CD4-positive, alpha-beta T cell treated with Interleukin-17A for 4 hours (primary cell): ENCODE measurements around the gene PLEKHO1.
"Not testable (repeated sequence)": the region's sequence is repeated elsewhere in the genome, so short reads cannot be mapped to it uniquely, and the experiment has no call there.

ENCODE experiments used
- DNase-seq: peaks from one replicate; pipeline ENCODE4 v3.0.0-alpha.2; 2020; ENCODE audit warnings: mixed read lengths

PLEKHO1 gene, protein sequence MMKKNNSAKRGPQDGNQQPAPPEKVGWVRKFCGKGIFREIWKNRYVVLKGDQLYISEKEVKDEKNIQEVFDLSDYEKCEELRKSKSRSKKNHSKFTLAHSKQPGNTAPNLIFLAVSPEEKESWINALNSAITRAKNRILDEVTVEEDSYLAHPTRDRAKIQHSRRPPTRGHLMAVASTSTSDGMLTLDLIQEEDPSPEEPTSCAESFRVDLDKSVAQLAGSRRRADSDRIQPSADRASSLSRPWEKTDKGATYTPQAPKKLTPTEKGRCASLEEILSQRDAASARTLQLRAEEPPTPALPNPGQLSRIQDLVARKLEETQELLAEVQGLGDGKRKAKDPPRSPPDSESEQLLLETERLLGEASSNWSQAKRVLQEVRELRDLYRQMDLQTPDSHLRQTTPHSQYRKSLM

DNA sequence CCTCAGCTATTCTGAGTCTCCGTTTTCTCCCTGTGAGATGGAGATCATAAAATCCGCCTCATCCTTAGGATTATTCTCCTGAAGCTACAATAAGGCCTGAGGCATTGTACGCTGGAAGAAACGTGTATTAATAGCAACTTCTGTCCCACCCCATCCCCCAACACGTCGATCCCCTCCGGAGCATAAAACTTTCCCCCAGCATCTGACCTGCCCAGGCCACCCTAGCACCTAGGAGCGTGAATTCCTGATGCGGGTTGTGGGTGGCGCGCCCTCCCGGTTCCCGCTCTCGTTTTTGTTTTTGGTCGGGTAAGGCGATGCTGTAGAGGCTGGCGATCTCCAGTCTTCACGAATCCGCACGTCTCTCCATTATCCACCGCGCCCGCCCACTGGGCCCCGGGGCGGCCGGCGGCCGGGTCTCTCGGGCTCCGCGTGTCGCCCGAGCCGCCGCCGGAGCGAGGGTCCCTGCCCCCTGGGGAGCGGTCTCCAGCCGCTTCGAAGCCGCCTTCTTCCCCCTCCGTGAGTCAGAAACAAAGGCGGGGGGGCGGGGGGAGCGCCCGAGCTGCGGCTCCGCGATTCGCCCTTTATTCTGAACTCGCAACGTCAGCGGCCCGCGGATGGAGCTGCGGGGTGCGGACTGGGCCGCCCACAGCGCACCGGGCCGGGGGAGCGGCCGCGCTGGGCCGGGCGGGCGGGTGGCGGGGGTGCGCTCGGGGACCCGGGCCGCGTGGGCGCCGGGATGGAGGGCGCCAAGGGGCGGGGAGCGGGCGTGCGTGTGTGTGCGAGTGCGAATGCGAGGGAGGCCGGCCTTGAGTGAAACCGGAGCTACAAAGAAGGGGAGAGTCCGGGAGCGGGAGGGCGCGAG lies at the start of gene PLEKHO1:
PLEKHO1 (plus strand) TSS at position 646 of the 862 bp plus-strand sequence. CDS start 342 bp downstream, outside the sequence.
- DNase-seq, result peak; percentile 94

DNA sequence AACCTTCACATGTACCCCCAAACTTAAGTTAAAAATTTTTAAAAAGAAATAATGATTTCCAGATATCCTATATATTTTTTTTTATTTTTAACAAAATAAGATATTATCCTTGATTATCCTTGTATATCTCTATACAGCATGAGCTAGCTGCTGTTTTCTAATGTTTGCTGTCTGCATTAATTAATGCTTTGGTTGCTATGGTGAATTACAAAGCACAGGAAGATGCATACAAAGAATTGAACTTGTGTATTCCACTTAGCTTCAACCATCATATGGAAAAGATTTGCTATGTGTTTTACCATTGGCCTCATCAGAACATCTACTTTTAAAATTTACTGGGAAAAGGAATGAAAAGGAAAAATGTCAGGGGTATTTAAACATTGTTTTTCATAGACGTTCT lies 46.7 kb upstream of the PLEKHO1 start:
- no peak for DNase-seq

DNA sequence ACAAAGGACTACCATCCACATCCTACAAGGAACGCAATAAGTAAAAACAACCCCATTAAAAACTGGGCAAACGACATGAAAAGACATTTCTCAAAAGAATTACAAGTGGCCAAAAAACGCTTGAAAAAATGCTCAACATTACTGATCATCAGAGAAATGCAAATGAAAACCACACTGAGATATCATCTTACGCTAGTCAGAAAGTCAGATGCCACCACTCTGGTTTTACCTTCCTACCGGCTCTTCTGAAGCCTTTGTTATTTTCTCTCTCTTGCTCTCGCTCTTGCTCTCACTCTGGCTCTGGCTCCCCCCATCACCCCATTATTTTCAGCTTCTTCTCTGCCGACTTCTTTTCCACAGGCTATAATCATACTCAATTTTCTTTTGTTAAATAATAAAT lies 43.4 kb upstream of the PLEKHO1 start:
- DNase-seq, result peak; percentile 53

DNA sequence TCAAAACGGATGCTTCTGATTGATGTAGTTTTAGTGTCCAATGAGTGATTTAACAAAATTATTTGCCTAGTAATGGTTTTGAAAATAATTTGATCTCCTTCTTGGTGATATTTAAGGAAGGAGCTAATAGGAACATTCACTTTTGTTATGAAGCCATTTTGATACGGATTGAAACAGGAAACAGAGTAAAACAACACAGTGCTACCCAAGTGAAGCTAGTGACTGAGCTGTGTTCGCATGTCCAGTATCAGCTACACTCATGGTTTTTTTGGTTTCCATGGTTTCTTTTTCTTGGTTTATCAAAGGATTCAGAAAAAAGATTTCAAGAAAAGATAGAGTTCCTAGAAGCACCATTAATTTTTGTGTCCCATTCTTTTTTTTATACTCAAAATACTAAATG lies 40.1 kb upstream of the PLEKHO1 start:
- peak; percentile 16 for DNase-seq

DNA sequence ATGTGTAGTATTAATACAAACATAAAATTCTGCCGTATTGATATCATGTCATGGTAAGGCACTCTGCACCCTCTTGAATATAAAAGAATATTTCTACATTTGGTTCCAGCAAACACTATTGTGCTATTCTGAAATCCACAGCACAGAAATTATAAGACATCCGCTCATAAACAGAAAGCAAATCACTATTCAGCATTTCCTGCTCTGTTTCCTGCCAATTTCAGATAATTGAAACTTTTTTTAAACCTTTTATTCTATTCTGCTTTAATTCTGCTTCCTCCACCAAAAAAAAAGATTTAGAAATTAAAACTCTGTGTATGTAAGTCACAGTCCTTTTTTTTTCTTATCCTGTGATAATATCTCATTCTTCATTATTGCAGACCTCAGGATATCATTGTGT lies 39.6 kb upstream of the PLEKHO1 start:
- no peak for DNase-seq

DNA sequence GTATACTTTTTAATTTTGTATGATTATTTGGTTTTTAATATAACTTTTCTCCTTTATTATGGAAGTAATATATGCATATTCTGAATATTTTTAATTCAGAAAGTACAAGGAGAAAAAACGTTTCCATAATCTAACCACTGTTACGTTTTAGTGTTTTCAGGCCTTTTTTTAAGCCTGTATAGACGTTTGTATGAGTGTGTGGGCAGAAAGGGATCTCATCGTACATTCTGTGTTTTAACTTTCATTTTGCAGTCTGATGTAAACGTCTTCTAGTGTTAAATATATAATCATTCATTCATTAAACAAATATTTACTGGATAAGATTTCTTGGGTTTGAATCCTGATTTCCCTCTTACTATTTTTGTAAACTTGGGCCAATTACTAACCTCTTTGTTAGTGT lies 38.0 kb upstream of the PLEKHO1 start:
- no peak for DNase-seq

DNA sequence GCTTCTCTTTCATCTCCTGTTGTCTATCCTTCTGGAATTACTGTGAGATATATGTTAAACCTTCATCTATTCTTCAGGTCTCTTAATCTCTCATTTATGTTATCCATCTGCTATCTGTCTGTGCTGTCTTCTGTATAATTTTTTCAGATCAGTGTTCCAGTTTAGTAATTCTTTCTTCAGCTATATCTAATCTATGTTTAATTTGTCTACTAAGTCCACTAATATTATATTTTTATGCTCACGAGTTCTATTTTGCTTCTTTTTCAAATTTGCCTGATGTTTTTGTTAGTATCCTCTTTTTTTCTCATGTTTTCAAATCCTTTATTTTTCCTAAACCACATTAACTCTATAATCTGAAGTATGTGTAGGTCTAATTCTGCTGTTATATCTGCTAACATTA lies 34.6 kb upstream of the PLEKHO1 start:
- no peak for DNase-seq

DNA sequence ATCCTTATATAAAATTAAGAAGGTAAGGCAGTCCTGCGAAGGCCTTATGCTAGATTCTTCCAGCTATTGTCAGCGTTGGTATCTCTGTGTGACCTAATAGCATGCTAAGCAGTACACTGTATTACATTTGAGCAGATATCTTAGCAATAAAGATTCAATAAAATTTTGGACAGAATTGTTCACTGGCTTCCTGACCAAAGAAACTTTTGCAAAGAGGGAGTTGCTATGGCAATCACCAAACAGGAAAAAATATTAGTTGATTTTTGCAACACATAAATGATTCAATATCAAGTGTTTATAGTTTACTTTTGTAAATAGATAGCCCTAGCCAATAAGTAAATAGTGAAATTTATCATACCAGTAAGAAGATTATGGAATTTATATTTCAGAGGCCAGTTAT lies 31.0 kb upstream of the PLEKHO1 start:
- no peak for DNase-seq

DNA sequence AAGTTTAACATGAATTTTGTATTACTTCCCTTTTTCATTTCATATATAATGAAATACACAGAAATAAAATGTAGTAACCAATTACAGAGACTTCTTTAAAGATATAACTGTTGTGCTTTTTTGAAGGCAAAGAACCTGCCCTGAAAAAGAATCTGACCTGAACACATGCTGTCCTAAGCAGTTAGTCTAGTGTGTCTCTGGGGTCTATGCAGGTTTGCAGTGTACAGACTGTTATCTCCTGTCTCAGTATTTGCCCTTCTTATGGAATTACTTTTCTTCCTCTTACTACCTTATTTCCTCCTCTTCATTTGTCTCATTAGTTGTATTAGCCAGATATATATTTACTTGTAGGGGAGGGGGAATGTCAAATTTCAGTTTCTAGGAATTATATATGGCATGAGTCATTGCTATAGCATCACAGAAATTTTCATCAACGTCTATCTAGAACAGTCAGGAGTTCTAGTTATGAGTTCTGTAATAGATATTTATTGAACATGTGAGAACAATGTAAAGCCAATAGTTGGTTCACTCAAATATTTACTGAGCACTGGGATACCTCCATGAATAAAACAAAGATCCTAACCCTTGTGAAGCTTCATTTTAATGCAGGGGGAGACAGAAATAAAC lies 28.4 kb upstream of the PLEKHO1 start:
- no peak for DNase-seq

DNA sequence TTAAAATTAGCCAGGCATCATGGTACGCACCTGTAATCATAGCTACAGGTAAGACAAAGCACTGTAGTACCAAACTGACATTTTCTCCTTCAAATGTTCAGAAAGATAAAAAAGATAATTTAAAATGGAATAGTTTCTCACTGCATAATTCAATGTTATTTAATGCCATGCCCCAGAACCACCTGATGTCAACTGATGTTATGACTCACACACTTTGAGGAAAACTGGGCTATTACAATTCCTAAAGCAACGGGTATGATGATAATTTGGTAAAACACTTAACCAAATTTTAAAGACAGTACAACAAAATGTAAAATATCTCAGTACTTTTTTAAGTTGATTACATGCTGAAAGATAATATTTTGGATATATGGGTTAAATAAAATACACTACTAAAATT lies 22.9 kb upstream of the PLEKHO1 start:
- DNase-seq, result no peak

DNA sequence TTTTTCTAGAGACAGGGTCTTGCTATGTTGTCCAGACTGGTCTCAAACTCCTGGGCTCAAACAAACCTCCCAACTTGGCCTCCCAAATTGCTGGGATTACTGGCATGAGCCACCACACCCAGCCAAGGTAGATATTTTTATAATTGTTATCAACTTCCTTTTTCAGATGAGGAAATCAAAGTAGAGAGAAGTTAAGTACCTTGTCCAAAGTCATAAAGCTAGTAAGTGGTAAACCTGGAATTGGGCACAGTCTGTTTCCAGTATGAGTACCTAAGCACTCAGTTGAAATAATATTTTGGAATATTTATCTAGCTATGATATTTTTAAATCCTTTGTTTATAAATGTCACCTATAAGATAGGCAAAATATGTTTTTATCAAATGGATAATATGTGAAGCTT lies 22.3 kb upstream of the PLEKHO1 start:
- DNase-seq, result no peak

DNA sequence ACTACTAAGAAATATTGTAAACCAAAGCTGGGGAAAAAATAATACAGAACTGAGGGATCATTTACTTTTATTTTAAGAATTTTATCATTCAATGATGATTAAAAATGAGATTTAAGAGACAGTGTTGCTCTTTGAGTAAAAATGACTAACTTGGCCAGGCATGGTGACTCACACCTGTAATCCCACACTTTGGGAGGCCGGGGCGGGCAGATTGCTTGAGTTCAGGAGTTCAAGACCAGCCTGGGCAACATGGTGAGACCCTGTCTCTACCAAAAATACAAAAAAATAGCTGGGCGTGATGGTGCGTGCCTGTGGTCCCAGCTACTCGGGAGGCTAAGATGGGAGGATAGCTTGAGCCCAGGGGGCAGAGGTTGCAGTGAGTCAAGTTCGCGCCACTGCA lies 21.8 kb upstream of the PLEKHO1 start:
- DNase-seq, result peak; percentile 22

DNA sequence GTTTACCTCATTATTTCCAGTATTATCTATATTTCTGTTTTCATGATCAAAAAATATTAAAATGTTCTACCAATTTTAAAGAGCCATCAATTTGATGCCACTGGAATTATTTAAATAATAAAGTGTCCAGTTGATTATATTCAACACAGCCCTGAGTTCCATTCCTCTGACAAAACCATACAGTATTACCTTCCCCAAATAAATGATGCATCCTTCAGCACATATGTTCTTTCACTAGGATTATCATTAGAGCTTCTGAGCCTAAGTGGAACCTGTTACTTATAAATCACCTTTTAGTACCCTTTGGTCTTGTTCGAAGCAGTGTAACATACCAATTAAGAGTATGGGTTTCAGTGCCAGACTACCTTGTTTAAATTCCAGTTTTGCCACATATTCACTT lies 17.3 kb upstream of the PLEKHO1 start:
- DNase-seq, result no peak

DNA sequence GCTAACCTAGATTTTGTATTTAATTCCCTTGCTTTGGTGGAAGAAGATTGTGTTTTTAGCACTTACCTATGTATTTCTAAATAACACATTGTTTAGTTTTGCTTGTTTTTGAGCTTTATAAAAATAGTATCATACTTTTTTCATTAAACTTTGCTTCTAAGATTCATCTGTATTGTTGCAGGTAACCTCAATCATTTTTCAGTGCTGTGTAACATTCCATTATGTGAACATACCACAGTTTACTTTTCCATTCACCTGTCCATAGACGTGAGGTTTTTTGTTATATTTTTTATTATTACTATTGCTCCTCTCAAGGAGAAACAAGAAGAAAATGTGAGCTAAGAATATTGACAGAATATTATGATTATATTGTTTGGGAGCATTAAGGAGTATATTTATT lies 15.2 kb upstream of the PLEKHO1 start:
- DNase-seq, result no peak

DNA sequence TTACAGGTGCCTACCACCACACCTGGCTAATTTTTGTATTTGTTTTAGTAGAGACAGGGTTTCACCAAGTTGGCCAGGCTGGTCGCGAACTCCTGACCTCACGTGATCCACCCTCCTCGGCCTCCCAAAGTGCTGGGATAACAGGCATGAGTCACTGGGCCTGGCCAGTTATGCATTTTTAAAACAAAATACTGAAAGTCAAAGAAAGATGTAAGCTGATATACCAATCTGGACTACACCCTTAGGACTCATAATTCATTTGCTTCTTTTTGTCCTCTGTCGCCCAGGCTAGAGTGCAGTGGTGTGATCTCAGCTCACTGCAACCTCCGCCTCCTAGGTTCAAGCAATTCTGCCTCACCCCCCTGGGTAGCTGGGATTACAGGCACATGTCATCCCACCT lies 14.3 kb upstream of the PLEKHO1 start:
- DNase-seq, result not testable (repeated sequence)

DNA sequence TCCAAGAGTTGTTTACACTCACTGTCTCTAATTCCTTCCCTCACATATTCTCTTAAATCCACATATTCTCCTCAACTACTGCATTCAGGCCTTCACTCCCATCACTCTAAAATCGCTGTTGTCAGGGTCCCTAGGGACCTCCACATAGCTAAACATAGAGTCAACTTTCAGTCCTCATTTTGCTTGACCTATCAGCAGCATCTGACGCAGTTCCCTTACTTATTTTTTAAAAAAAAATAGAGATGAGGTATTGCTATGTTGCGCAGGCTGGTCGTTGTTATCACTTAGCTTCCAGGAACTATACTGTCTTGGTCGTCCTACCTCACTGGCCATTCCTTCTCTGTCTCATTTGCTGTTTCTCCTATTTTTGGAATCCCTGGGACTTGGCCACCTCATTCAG lies 11.7 kb upstream of the PLEKHO1 start:
- no peak for DNase-seq

DNA sequence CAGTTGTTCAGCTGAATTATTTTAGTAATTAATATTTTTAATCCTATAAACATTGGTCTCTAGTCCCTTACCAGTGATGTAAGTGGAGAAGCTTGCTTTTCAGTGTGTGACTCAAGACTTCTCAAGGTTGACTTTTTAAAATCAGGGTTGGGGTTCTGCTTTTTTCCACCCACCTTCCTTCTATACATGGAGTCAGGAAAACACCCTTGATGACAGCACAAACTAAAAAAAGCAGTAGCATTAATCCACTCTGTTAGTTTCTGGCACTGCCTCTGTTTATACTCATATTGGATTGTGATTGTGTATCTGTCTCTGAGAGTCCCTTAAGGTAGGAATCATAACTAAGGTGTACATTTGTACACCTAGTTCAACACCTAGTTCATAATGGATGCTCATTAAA lies 8.3 kb upstream of the PLEKHO1 start:
- no peak for DNase-seq

DNA sequence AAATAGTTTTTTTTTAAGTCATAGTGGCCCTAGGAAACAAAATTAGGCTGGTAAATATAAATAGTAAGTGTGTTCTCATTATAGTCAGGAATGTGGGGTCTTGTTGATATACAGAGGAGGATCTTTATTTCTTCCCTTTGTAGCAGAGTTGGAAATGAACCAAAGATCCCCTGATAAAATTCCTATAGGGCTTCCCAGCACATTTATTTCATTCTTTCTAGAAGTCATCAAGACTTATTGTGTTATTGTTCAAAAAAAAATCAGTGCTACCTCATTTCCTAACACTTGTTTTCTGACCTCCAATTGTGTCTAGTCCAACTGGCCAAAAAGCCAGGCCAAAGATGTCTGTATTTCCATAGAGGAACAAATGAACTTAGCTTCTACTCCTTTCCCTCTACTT lies 7.6 kb upstream of the PLEKHO1 start:
- no peak for DNase-seq

DNA sequence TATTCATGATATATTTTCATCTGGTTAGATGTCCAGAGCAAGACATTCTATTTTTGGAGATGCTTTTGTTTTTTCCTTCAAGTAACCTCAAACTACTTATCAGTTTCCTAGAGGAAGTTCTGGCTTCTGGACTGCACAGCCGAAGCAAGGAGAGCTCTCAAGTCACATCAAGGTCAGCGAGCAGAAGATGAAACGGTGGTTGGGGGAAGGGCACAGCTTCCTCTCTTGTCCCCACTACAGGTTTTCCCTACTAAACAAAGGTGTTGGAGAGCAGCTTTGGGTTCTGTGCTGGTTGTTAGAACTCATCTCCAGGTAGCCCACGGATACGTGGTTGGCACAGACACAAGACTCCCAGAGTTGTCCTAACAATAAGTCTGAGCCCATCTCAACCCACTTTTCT lies 5.1 kb upstream of the PLEKHO1 start:
- peak; percentile 8 for DNase-seq

DNA sequence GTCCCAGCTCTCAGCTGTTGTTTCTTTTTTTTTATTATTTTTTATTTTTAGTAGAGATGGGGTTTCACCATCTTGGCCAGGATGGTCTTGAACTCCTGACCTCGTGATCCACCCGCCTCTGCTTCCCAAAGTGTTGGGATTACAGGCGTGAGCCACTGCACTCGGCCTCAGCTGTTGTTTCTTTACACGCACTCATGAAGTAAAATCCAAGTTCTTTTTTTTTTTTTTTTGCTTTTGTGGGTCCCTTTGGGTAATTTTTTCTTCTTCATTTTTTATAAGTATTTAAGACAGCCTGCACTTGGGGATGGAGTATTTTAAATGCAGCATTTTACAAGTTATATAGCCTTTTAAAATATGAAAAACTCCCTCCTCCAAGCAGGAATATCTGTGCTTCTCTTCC lies 3.7 kb upstream of the PLEKHO1 start:
- DNase-seq, result not testable (repeated sequence)

DNA sequence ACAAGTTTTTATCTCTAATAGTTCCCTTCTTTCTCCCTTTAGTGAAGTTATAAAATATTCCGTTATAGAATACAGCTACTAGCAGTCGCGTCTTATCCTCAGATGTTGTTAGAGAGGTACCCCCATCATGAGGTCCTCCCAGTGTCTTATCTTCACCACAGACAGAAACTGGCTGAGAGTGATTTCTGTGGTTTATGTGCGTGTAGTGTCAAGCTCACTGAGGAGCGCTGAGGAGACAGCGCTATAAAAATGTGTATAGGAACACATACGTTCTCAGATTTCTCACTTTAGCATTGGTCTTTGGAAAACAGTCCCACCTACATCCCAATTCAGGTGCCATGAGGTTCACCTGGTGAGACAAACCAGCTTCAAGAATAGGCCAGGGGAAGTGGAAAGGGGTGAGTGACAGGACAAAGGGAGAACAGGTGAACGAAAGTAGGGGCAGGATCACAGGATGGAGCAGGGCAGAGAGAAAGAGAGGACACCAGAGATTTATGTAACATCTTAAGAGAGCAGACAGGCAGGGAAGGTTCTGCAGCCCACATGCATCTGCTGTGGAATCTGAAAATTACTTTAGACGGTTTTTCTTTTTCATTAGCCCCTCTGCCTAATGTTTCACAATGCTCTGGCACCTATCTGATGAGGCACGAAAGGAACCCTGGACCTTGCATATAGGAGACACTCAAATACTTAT lies 2.7 kb upstream of the PLEKHO1 start:
- DNase-seq, result peak; percentile 30

DNA sequence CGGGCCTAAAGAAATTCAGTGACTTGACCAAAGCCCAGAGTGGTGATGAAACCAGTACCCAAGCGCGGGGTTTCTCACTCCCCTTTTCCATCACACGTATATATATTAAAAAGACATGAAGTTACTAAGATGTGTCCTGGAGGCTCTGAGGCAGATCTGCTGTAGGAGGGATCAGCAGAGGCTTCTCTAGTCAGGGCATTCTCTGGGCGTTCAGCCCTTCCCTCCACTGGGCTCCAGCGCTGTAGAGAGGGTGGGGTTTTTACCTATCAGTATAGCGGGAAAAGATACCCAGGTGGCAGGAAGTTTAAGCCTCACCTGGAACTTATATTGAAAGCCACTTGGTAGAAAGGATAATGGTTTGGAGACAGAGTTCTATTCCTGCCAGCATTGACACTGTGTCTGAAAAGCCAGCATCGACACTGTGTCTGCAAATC lies 862 bp upstream of the PLEKHO1 start:
- DNase-seq, result peak; percentile 9
